IPS-15b (cell line): ENCODE data around the gene GRM1.

Experiments
- H3K27me3 ChIP-seq: one replicate; pipeline ENCODE4 v1.6.1; 2013; ENCODE audit warnings: low read length; ENCODE audit not compliant: control insufficient read depth, insufficient read depth
- H3K36me3 ChIP-seq: one replicate; pipeline ENCODE4 v1.6.1; 2013; ENCODE audit warnings: low read length; ENCODE audit not compliant: control insufficient read depth, insufficient read depth
- H3K4me1 ChIP-seq: one replicate; pipeline ENCODE4 v1.6.1; 2013; ENCODE audit warnings: mild to moderate bottlenecking, low read length; ENCODE audit not compliant: control insufficient read depth, insufficient read depth
- H3K4me3 ChIP-seq: one replicate; pipeline ENCODE4 v1.5.1; 2013; ENCODE audit warnings: low read depth, low read length
- H3K9ac ChIP-seq: one replicate; pipeline ENCODE4 v1.6.1; 2013; ENCODE audit warnings: low read depth, mild to moderate bottlenecking, low read length
- H3K9me3 ChIP-seq: one replicate; pipeline ENCODE4 v1.6.1; 2013; ENCODE audit warnings: mild to moderate bottlenecking, low read length; ENCODE audit not compliant: control insufficient read depth, insufficient read depth

GRM1 gene

DNA sequence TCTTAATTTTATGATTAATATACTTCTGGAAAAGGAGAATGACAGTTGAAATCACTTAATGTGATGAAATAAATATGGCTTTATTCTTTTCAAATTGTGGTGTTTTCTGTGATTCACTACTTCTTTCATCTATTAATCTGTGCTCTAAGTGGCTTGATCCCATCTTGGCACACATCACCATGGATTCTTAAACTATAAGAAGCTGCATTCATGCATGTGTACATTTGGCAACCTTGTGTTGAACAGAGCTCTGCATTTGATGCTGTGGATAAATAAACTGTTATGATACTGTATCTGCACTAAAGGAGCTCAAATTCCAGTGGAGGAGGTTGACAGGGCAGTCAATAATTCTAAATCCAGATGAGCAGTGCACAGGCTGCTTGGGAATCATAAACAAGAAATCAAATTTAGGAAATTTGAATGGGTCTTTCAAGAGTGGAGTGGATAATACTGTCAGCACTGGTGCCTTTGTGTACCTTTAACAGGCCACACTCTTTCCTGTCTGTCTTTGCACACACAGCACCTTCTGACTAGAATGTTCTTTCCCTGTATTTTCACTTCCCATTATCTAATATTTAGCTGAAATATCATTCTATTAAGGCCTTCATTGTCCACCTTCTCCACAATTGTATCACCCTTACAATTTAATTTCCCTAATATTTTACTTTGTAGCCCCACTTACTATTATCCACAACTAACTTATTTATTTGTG is 252.9 kb downstream of the GRM1 start:
- Histone ChIP-seq H3K36me3 (no peaks in the 10 kb centered on the region), H3K9me3 (no peaks in the 10 kb centered on the region), H3K9ac (no peak overlapping the region), H3K4me3 (no peak overlapping the region), H3K27me3 (no peaks in the 10 kb centered on the region), H3K4me1 (no peaks in the 10 kb centered on the region)

DNA sequence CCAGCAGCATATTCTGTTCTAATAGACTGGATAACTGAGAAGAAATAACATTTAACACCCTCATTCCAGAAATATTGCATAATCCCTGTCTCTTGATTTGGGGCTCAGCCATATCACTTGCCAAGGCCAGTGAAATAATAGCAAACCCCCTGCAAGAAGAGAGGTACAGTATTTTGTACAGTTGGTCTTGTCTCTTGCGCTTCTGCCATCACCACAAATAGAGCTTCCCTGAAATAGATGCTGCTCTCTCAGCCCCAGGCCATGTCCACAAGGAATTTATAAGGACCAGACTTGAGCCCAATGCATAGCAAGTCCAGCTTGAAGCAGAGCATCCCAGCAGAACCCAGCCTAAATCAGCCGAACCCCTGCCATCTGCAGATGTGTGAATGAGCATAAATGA is 254.0 kb downstream of the GRM1 start:
- Histone ChIP-seq H3K4me1 (no peaks in the 10 kb centered on the region), H3K27me3 (no peaks in the 10 kb centered on the region), H3K4me3 (no peak overlapping the region), H3K9me3 (no peaks in the 10 kb centered on the region), H3K36me3 (no peaks in the 10 kb centered on the region), H3K9ac (no peak overlapping the region)

DNA sequence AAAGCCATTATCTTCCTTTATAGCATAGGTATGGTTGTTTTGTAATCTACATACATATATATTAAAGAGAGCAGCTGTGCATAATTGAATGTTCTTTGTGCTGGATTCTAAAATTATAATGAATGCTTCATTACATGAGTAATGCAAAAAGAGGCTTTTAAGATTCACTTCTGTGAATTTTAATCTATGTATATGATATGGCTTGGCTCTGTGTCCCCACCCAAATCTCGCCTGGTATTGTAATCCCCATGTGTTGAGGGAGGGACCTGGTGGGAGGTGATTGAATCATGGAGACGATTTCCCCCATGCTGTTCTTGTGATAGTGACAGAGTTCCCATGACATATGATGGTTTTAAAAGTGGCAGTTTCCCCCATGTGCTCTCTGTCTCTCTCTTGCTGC is 255.4 kb downstream of the GRM1 start:
- H3K27me3 ChIP-seq, result no peaks in the 10 kb centered on the region
- H3K9ac ChIP-seq, result no peak overlapping the region
- no peaks in the 10 kb centered on the region for H3K9me3 ChIP-seq
- H3K36me3 ChIP-seq, result no peaks in the 10 kb centered on the region
- H3K4me3 ChIP-seq, result no peak overlapping the region
- H3K4me1 ChIP-seq, result no peaks in the 10 kb centered on the region

DNA sequence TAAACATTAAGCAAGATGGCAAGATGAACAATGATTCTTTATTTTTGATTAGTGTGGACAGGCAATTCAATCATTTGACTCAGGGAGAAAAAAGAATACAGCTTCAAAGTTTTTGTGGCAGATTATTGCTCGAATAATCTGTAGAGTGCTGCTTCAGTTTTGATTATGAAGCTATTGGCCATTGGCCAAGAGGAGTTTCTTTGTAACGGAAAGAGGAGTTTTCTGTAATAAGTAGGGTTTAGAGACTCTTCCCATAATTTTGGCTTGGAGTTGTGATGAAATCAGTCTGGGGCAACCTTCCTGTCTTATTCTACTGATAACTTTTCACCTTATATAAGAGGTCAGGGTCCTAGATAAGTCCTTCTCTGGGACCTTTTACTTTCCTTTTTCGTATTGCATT is 258.1 kb downstream of the GRM1 start:
- Histone ChIP-seq H3K27me3 (no peaks in the 10 kb centered on the region), H3K4me1 (no peaks in the 10 kb centered on the region), H3K9ac (no peak overlapping the region), H3K36me3 (no peaks in the 10 kb centered on the region), H3K9me3 (no peaks in the 10 kb centered on the region), H3K4me3 (no peak overlapping the region)

DNA sequence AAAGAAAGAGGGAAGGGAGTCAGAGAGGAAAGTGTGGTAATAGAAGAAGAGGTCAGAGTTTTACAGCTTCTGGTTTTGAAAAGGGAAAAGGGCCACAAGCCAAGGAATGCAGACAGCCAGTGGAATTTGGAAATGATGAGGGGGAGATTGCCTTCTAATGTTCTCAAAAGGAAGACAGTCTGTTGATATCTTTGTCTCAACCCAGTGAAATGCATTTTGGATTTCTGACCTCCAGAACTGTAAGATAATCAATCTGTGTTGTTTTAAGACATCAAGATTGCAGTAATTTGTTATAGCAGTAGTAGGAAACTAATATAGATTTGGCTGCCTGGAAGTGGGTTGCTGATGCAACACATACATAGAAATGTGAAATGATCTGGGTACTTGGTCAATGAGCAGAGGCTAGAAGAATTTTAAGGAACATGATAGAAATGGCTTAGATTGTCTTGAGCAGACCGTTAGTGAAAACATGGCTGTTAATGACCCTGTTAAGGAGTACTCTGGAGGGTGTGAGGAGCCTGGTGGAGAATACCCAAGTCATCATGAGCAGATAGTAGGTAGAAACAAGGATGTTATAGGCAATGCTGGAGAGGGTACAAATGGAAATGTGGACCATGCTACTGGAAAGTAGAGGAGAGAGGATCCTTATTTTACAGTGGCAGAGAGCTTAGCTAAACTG is 259.0 kb downstream of the GRM1 start:
- Histone ChIP-seq H3K4me3 (no peak overlapping the region), H3K4me1 (no peaks in the 10 kb centered on the region), H3K9ac (no peak overlapping the region), H3K27me3 (no peaks in the 10 kb centered on the region), H3K36me3 (no peaks in the 10 kb centered on the region), H3K9me3 (no peaks in the 10 kb centered on the region)

DNA sequence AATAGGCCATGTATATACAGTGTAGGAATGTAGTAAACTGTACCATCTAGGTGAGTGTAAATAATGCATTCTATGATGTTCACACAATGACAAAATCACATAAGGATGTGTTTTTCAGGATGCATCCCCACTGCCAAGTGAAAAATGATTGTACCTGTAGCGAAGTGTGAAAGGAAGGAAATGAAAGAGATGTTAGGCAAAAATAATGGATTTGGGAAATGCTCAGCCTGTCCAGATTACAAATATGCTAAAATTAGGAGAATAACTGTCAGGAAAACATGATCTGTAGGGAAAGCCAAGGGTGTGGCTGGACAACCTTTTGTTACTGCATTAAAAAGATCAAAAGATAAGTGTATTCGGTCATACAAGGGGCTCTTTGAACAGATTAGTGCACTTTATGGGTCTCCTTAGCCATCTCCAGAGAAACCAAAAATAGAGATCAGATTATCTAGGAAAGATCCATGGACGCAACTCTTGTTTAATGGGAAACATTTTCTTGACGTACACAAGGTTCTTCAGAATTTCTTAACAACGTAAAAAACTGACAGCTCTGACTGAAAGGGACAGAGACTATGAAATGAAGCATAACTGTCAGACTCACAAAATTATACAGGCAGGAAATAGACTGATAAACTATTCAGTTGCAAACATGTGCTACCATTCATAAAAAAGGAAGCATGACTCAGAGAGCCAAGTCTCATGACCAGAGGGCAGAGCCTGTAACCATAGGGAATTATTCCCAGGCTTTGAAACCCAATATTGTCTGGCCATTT is 261.1 kb downstream of the GRM1 start:
- H3K4me1 ChIP-seq, result no peaks in the 10 kb centered on the region
- H3K9me3 ChIP-seq, result no peaks in the 10 kb centered on the region
- H3K4me3 ChIP-seq, result no peak overlapping the region
- no peak overlapping the region for H3K9ac ChIP-seq
- H3K36me3 ChIP-seq, result no peaks in the 10 kb centered on the region
- H3K27me3 ChIP-seq, result no peaks in the 10 kb centered on the region

DNA sequence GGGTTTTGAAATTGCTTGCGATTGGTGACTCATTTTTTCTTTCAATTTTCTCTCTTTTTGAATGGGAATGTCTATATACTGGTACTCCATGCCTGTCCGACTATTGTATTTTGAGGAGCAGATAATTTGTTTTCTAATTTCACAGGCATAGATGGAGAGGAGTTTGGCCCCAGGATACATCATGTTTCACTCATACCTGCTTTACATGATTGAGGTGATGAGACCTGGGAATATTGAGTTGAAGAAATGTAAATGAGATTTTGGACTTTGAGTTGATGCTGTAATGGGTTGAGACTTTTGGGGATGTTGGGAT is 261.7 kb downstream of the GRM1 start:
- Histone ChIP-seq H3K36me3 (no peaks in the 10 kb centered on the region), H3K4me1 (no peaks in the 10 kb centered on the region), H3K4me3 (no peak overlapping the region), H3K9ac (no peak overlapping the region), H3K9me3 (no peaks in the 10 kb centered on the region), H3K27me3 (no peaks in the 10 kb centered on the region)

DNA sequence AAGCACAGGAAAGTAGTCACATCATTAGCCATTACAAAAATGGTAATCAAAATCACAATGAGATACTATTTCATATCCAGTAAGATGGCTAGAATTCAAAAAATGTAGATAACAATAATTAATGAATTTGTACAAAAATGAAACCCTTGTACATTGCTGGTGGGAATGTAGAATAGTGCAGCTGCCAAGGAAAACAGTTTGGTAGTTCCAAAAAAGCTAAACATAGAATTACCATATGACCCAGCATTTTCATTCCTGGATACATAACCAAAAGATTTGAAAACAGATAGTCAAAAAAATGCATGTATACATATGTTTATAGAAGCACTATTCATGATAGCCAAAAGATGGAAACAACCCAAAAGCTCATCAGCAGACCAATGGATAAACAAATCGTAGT is 263.6 kb downstream of the GRM1 start:
- H3K9me3 ChIP-seq, result no peaks in the 10 kb centered on the region
- no peaks in the 10 kb centered on the region for H3K27me3 ChIP-seq
- H3K4me1 ChIP-seq, result no peaks in the 10 kb centered on the region
- no peak overlapping the region for H3K4me3 ChIP-seq
- H3K36me3 ChIP-seq, result no peaks in the 10 kb centered on the region
- H3K9ac ChIP-seq, result no peak overlapping the region

DNA sequence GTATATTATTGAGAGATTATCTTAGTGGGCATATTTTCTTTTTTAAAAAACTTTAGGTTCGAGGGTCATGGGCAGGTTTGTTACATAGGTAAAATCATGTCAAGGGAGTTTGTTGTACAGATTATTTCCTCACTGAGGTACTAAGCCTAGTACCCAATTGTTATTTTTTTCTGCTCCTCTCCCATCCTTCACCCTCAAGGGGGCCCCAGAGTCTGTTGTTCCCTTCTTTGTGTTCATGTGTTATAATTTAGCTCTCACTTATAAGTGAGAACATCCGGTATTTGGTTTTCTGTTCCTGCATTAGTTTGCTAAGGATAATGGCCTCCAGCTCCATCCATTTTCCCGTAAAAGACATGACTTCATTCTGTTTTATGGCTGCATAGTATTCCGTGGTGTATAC is 266.8 kb downstream of the GRM1 start:
- no peak overlapping the region for H3K4me3 ChIP-seq

DNA sequence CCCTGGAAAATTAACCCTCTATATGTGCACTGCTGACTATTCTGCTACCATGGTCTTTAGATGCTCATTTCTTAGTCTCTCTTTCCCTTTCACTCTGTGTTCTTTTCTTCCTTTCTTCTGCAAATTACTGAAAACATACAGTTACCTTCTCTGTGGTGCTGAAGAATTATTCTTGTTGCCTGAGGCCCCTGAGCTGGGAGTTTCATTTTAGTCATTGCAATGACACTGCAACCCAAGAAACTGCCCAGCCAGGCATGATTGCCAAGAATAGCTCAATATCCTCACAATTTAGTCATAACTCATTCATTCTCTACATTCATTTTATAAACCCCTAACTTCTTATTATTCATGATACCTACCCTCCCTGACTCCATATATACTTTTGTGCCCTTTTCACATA is 269.0 kb downstream of the GRM1 start:
- Histone ChIP-seq H3K9ac (no peak overlapping the region), H3K27me3 (no peaks in the 10 kb centered on the region), H3K4me3 (no peak overlapping the region), H3K9me3 (no peaks in the 10 kb centered on the region), H3K36me3 (no peaks in the 10 kb centered on the region), H3K4me1 (no peaks in the 10 kb centered on the region)

More for the DNA sequence above, 266.8 kb downstream of the GRM1 start:
- Histone ChIP-seq H3K4me1 (no peaks in the 10 kb centered on the region), H3K9ac (no peak overlapping the region), H3K27me3 (no peaks in the 10 kb centered on the region), H3K36me3 (no peaks in the 10 kb centered on the region), H3K9me3 (no peaks in the 10 kb centered on the region)

DNA sequence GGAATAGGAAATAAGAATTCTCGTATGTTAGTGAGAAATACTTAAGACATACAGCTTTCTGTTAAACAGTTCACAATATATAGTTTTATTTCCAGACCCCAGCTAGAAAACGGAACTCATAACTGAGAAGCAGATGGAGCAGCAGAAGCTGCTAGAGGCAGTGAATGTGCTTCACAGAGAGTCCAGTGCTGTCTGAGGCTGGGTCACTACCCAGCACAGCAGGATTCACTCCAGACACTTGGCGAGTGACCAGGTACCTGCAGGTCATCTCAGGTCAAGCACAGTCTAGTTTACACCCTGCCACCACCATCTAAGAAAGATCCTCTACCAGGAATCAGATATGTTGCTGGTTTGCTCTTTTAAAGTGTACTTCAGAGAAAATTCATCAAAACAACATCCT is 271.7 kb downstream of the GRM1 start:
- H3K27me3 ChIP-seq, result no peaks in the 10 kb centered on the region
- no peaks in the 10 kb centered on the region for H3K4me1 ChIP-seq
- H3K9ac ChIP-seq, result no peak overlapping the region
- no peak overlapping the region for H3K4me3 ChIP-seq
- no peaks in the 10 kb centered on the region for H3K9me3 ChIP-seq
- no peaks in the 10 kb centered on the region for H3K36me3 ChIP-seq

DNA sequence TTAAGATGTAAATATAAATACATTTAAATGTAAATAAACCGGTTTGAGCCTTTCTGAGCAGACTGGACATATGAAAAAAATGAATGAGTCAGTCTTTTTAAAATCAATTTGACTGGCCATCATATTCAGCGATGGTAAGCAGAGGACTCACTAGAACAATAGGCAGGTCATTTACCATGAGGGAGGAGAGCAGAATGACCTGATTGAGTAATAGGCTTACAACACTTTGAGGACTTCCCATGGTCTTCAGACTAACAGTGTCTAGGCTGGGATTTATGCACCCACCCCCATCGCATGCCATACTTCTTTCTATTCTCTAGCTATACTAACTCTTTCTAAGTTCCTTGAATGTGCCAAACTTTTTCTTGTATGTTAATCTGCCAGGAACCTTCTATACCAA is 272.9 kb downstream of the GRM1 start:
- no peaks in the 10 kb centered on the region for H3K27me3 ChIP-seq
- H3K4me1 ChIP-seq, result no peaks in the 10 kb centered on the region
- no peaks in the 10 kb centered on the region for H3K9me3 ChIP-seq
- H3K4me3 ChIP-seq, result no peak overlapping the region
- no peaks in the 10 kb centered on the region for H3K36me3 ChIP-seq
- no peak overlapping the region for H3K9ac ChIP-seq
